GOT3 (cell line): ENCODE results near the gene TFPI2.

Experiments
- DNase-seq: peaks from one replicate; lab custom pipeline; 2025; ENCODE audit warnings: mixed read lengths; lab: John Stamatoyannopoulos, UW

Gene TFPI2

DNA sequence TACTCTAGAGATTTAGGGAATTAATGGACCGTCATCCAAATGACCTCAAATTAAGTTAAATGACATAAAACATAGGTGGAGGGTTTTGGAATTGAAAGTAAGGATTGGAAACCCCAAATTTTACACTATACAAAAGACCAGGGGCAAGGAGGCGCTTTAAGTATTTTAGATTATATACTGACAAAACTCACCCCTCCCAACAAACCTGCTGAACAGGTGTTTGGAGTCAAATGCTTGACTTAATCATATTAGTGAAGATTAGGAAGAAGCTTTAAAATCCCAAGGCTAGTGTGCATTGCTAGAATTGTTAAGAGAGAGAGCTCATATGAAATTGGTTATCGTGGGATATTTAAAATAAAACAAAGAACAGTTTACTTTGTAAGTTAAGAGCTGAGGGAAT is 15.7 kb upstream of the TFPI2 start, which contains the start of gene GNGT1:
TSS of gene GNGT1 (plus strand) at position 301 of the 400 bp plus-strand sequence. CDS start 180 bp downstream, outside the sequence.
- DNase-seq = no peak

DNA sequence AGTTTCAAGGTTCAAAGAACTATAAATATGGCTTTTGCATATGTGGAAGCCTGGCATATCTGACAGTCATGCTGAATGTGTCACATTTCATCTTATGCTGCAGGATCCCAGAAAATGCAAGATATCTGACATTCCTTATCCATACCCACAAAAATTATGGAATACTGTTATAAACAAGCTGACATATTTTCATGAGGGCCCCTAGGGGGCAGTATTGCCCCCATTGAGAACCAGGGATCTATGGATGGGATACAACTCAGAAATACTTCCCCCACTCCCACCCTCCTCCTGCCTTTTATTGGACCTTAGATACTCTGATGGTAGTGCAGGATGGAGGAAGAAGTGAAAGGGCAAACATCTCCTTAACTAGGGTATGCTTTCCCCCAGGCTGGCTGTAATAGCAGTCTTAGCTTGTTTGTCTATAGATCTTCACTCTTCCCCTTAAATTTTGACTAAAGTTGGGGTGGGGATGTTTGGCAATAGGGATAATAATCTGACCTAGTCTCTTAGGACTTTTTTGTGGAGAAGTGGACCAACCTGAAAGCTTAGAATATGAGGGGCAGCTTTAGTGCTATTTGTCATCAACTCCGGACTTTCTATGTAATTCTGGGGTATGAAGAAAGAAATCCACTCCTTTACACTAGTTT is 12.3 kb upstream of the TFPI2 start:
- no peak for DNase-seq

DNA sequence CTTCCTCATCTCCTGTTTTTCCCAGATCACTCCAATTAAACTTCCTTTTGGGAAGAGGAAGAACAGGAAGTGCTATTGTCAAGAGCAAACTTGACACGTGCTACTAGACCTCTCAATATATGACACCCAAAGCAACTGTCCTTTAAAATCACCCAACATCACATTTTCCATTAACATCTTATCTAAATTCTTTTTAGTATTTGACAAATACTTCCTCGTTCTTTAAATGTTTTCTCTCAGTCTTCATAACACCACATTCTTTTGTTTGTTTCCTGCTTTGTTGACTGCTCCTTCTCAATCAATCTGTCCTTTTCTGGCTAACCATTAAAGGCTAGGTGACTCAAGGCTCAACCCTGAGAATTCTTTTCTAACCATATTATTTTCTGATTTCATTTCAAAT is 7.1 kb upstream of the TFPI2 start:
- DNase-seq = no peak

DNA sequence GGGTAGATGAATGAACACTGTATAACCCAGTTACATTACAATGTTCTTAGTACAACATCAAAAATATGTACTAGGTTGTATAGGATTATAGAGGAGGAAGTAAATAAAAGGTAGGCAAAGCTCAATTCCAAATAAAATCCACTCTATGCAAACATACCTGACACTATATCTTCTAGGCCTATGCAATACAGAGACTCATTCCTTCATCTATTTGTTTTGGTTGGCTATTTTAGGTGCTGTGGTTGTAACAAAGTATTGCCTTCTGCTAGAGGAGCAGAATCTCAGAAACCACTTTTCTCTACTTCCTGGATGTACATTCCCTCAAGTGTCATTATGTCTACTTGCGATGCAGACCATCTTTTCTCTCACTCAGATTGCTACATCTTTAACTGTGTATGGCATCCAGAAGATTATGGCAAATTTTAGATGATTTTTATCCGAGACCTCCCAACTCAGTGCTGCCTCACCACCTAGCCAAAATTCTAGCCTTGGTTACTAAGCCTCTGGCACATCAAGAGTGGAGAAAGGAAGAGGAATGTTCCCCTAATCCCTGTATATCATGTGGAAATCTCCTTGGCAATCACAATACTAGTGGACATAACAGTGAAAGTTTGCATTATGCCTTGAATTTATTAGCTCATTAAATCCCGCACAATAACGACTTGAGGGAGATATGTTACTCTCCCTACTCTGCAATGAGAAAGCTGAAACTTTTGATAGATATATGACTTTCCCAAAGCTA is 5.5 kb upstream of the TFPI2 start:
- DNase-seq = no peak

DNA sequence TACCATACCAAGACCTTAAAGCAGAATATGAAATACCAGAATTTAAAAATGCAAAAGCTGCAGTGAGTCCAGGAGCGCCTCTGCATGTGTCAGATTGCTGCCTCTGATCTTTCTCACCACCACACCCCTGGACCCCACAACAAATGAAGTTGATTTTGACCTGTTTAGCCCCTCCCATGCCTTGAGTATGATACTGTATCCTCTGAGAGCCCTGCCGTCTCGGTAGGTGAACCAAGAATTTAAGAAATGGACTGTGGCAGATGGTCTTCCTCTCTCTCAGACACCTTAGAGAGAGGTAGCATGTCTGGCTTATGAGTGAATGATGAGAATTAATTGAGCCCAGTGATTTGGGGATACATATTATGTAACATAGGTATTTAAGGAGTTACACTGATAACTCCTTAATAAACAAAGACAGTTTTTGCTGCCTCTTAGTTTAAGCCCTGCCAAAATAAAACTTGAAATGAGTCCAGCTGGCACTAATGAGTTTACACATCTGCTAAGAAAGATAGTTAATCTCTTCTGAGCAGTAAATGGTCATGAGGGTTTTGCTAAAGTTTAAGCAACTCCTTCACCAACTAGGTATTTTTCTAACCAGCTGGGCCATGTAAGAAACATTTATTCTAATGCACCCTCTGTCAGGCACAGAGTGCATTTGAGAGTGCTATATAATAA is 4.5 kb upstream of the TFPI2 start:
- no peak for DNase-seq

DNA sequence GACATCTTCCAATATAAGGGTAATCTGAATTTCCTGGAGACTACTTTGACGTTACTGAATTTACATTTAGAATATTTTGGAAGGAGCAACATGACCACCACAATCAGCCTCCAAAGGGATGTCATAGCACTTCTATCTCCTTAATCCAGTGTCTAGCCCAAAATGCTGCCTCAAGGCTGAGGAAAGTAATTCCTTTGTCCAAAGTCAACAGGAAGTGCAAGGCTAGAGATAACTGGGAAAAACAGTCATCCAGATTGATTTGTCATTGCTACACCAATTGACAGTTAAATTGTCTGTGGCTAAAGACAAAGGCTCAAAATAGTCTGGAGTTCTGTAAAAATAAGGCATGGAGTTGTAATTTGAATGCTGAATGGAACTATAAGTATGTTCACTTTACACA is 3.9 kb upstream of the TFPI2 start:
- DNase-seq = no peak

DNA sequence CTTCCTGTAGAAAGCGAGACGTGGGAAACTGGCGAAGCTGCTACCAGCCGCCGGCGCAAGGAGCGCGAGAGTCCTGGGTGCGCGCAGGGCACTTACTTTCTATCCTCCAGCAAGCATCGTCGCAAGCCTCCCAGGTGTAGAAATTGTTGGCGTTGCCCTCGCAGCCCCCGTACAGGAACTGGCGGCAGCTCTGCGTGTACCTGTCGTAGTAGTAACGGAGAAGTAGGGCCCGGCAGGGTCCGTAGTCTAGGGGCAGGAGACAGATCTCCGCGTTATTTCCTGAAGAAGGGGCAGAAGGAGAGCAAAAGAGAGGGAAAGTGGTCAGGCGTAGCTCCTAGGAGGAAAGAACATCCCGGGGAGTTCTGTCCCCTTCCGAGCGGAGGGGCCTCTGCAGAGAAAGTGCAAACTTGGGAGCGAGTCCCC is 501 bp downstream of the TFPI2 start:
- no peak for DNase-seq

DNA sequence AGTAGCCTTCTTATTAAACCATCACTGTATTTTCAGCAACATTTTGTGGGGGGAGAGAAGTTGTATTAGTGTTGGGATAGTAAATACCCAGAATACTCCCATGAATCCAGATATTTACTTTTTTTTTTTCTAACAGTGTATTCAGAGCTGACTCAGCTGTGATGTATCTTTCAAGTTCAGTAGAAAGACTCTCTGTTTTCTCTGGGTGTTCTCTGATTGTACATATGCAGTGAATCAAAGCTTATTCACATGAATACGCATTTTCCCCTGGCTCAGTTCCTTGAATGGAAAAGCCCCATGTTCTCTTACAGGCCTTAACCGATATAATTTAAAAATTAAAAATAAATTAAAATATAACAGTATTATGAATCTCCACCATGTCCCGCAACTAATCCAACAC is 1.3 kb downstream of the TFPI2 start:
- DNase-seq = no peak

DNA sequence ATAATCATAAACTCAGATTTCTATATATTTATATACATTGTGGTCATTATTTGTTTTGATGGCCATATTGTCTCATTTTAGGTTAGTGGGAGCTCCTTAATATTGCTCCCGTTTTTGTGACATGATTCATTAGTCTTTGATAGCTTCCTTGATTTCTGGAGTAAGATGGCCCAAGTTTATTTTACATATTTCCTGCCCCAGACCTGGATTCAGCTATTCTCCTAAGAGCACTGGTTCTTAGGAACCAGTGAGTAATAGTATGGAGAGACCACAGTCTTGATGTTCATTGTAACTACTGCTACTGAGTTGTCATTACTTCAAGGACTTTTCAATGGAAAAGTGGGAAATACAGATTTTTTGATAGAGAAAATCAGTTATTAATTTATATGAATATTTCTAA is 6.0 kb downstream of the TFPI2 start:
- DNase-seq = no peak

DNA sequence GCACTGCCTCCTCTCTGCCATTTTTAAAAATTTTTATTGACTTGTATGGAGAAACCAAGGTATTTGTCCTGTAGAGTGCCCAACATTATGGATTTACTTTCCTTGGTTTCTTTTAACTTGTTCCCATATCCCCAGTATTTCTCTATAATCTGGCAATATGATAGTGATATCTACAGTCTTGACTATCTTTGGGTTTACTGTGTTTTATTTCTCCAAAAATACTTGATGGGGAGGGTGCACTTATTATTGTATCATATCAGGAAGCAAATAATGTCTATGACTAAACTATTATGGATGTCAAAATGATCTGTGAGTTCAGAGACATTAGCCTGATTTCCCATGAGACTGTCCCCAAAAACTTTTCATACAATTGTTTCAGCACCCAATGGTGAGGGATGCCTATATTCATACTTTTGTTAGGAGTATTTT is 6.6 kb downstream of the TFPI2 start:
- no peak for DNase-seq

DNA sequence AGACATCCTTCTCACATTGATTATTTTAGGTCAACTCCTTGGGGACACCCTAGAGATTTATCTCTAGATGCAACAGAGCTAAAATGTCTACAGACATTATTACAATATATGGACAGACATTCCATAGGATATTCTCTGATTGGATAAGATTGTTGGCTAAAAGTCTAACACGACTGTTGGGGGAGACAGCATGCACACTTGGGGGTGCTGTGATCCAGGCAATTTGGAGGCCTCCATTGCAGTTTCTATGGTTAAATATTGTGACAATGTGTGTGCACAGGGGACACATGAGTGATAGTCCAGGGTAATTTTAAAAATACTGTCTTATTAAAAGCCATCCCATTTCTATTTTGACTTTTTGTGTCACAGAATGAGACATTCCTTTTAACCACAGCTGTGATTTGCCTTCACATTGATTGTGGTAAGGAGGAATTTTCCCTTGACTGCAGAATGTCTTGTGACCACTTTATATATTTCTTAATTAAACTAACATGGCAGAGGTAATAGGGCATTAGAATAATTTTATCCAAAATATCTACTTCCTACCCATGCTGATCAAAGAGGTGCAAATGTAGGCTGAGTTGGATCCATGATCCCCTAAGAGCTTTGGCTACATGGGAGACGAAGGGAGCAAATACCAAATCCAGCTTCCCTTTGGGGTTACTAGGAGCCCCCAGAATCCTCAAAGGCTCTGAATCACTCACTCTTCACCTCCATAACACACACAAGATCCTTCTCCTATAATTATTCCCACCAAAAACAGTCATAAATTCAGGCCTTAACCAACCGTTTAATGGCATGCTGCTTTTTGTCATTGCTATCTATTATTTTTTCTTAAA is 7.3 kb downstream of the TFPI2 start:
- DNase-seq = no peak

DNA sequence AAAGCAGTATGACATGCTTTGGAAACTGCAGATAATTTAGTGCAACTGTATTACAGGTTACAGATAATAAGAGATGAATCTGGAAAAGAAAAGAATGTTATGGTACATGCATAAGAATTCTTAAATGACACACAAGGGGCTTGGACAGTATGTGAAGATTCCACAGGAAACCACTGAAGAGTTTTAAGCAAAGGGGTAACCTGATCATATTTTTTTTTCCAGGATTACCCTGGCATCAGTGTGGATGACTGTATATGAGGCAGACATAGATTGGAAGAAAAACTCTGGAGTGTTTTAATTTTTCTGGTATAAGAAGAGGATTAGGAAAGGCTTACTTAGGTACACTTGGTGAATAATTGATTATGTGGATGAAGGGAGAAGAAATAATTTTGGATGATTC is 8.1 kb downstream of the TFPI2 start:
- DNase-seq = no peak

DNA sequence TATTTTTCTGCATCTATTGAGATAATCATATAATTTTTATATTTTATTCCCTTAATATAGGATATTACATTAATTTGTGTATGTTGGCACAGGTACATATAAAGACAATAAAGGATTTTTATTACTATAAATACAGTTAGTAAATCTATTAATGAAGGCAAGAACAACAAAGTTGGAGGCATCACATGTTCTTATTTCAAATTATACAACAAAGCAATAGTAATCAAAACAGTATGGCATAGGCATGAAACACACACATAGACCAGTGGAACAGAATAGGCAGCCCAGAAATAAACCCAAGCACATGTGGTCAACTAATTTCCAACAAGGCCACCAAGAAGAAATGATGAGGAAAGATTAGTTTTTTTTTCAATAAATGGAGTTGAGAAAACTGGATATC is 11.2 kb downstream of the TFPI2 start:
- no peak for DNase-seq

DNA sequence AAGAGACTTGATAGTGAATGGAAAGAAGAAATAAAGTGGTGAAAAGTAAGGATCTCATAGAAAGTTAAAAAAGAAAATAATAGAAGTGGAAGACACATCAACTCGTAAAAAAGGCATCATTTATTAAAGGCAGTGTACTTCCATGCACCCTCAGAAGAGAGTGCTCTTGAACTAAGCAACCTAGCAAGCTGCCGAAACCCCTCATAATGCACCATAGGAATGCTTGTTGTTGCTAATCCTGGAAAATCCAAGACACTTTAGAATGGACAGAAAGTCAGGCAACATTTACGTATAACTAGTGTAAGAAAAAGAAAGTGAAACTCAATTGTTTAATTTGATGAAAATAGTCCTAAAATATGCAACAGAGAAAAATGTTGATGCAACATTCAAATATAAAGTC is 12.8 kb downstream of the TFPI2 start:
- no peak for DNase-seq

DNA sequence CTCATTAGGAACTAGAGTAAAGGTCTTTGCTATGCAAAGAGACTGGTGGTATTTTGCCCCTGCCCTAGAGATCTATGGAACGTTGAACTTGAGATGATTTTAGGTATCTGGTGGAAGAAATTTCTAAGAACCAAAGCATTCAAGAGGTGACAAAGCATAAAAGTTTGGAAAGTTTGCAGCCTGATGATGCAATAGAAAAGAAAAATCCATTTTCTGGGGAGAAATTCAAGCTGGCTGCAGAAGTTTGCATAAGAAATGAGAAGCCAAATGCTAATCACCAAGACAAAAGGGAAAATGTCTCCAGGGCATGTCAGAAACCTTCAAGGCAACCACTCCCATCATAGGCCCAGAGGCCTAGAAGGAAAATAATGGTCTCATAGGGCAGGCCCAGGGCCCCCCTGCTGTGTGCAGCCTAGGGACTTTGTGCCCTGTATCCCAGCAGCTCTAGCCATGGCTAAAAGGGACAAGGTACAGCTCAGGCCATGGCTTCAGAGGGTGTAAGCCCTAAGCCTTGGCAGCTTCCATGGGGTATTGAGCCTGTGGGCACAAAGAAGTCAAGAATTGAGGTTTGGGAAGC is 16.5 kb downstream of the TFPI2 start:
- no peak for DNase-seq

DNA sequence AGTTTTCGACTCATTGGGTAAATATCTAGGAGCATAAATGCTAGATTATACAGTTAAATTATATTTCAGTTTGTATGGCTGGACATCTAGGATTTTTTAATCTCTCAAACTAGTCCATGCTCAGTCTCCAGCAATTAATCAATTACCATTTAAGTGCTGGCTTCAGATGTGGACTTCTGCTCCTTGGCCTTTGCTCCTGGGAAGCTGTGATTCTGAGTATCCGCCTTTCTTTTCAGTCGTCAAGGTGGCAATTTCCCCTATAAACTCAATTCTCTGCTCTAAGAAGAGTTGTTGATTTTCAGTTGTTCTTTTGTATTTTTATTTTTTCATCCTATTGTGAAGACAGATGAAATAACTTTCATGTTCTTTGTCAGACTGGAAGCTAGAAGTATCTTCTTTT is 23.7 kb downstream of the TFPI2 start:
- DNase-seq = no peak

DNA sequence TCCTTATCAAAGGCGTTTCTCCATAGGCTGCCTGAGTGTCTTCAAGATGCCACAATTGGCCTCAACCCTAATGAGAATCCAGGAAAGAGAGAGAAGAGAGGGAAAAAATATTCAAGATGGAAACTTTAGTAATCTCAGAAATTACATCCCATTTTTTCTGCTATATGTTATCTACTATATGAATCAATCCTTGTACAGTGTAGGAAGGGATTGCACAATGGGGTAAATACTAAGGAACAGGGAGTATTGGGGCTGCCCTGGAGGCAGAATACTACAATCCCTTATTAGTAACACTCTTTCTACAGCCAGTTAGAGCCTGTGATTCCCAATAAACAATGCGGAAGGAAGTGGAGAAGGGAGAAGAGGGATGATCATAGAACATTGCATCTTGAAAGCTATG is 27.9 kb downstream of the TFPI2 start:
- no peak for DNase-seq

DNA sequence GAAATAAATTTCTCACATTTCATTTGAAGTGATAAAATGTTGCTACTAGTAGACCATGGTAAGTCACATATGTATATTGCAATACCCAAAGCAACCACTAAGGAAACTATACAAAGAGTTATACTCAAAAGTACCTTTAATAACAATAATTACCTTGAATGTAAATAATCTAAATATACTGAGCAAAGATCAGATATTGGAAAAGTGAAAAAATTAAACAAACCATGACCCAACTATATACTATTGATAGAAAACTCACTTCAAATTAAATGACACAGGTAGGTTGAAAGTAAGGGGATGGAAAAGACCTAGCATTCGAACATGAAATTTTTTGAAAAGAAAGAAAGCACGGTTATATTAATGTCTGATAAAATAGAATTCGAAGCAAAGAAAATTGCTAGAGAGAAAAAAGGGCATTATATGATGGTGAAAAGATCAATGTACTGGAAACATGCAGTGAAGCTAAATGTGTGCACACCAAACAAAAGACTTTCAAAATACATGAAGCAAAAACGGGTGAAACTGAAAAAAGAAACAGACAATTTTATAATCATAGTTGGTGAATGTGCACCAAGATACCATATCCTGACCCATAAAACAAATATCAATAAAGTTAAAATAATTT is 29.1 kb downstream of the TFPI2 start:
- DNase-seq = no peak

DNA sequence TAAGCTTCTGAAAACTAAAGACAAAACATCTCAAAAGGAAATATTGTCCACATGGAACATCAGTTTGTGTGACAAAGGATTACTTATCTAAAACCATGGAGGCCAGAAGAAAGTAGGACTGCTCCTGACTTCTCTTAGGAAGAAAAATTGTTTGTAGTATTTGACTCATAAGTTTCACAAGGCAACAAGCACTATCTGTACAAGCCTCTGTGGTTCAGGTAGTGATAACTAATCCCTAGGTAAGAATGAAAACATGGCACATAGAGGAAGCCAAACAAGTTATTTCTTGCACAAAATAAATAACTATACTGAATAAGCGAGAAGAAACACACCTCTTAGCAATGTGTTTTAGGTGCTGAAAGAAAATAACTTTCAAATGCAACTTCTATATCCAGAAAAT is 30.3 kb downstream of the TFPI2 start:
- no peak for DNase-seq

DNA sequence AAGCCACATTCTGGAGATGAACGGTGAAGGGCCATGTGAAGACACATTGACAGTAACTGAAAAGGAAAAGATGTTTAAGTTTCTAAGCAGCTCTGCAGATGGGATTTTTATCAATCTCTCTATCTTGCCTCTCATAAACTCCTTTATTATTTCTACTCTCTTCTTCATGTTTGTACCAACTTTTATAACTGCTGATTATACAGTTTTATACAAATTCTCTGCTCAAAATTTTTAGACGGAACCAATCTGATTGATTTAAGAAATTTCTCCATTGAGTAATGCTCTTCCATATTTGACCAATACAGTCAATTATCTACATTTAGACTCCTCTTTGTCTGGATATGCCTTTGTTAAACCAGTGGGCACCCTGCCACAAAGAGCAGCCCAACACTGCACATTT is 31.7 kb downstream of the TFPI2 start:
- DNase-seq = no peak

DNA sequence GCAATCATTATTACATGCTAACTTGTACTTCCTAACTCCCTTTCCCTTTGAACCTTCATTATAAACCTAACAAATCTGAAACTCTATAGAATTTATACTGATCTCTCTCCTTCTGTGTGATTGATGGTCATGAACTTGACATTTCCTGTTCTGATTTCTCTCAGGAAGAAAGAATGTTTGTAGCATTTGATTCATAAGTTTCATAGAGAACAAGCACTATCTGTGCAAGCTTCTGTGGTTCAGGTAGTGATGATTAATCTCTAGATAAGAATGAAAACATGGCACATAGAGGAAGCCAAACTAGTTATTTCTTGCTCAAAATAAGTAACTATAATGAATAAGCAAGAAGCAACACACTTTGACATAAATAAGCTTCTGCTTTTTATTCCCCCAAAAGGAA is 34.2 kb downstream of the TFPI2 start:
- DNase-seq = no peak
